HG03066 (cell line): ENCODE measurements around the gene IRGQ.
"Not testable (repeated sequence)": the region's sequence is repeated elsewhere in the genome, so short reads cannot be mapped to it uniquely, and the experiment has no call there.

Experiments
- ATAC-seq: cut with Tn5 transposase; IDR thresholded peaks from one replicate; pipeline ENCODE4 v1.9.1; 2021; ENCODE audit warnings: low read depth; ENCODE audit not compliant: unreplicated experiment

The IRGQ gene

GRCh38 chr19:43625918-43626579 lies 30.1 kb upstream of the IRGQ start:
- no peak for ATAC-seq

GRCh38 chr19:43624933-43625332 lies 29.0 kb upstream of the IRGQ start:
- no peak for ATAC-seq

- ATAC-seq, result no peak
Measured at GRCh38 chr19:43623889-43624670, 28.1 kb upstream of the IRGQ start.

GRCh38 chr19:43622956-43623355 lies 27.0 kb upstream of the IRGQ start:
- no peak for ATAC-seq

- no peak for ATAC-seq
Measured at GRCh38 chr19:43622070-43622469, 26.1 kb upstream of the IRGQ start.

DNA sequence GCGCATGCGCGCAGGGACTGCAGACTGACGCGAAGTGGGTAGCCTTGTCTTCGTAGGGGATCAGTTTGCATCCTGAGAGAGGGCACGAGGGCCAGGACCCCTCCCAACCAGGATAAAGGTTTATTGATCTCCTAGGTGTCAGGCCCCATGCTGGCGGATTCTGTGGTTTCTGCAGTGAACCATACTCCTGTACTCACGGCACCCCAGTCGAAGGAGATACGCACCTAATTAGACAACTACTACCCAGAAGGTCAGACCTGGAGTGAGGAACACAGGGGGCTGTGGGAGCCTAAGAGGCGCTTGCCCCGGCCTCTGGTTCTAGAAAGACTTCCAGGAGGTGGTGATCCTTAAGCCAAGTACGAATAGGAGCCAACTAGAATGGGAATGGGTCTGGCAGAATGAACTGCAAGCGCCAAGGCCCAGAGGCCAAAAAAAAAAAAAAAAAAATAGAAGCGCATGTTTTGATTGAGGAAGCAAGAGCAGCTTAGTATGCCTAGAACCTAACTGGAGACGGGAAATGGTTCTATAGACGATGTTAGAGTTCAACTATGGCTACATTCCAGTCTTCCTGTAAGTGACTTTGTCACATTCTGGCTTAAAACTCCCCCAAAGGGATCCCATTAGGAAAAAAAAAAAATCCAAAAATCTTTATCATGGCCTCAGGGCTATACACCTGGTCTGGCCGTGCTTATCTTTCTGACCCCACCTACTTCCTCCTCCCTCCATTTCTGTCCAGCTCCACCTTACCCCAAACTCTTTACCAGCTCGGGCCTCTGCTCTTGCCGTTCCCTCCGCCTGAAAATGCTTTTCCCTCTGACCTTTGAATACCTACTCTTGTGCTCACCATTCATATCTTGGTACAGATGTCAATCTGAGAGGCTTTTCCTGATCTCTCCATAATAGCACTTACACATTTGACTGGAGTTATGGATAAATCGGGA lies 24.4 kb upstream of the IRGQ start:
- ATAC-seq, result no peak

GRCh38 chr19:43619262-43620060 lies 23.5 kb upstream of the IRGQ start, which contains the start of gene ZNF428:
TSS of gene ZNF428 (minus strand) at chr19:43619629. CDS start at chr19:43614304, 5,325 bp downstream.
- ATAC-seq, result peak; percentile 73

DNA sequence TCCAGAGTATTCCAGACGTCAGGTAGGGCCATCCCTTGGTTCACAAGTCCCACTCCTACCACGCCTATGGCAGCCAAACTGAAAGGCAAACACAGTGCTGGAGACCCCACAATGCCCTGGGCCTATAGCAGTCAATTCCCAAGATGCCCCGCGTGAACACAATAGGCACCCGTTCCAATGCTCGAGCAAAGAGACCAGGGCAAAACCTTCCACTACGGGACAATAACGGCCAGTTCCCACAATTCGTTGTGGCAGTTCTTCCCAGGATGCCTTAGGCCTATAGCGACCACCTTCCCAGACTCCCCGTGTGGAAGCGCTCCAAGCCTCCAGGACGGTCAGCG lies 23.0 kb upstream of the IRGQ start:
- peak; percentile 29 for ATAC-seq

GRCh38 chr19:43616954-43617353 lies 21.0 kb upstream of the IRGQ start:
- no peak for ATAC-seq

DNA sequence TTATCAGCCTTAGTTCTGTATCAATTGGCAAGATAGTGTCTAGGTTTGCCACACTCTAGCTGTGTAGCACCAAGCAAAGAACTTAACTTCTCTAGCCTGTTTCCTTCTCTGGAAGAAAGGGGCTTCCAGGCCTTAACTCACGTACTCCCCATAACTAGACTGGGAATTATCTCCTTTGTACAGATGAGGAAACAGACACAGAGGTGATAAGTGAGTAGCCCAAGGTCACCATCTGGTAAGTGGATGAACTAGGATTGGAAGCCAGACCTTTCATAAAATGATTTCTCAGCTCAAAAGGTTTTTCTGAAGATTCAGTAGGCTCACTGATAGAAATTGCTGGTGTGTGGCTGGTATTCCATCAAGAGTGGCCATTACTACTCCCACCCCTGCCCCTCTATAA lies 20.4 kb upstream of the IRGQ start:
- no peak for ATAC-seq

GRCh38 chr19:43612374-43612773 lies 16.4 kb upstream of the IRGQ start:
- no peak for ATAC-seq

DNA sequence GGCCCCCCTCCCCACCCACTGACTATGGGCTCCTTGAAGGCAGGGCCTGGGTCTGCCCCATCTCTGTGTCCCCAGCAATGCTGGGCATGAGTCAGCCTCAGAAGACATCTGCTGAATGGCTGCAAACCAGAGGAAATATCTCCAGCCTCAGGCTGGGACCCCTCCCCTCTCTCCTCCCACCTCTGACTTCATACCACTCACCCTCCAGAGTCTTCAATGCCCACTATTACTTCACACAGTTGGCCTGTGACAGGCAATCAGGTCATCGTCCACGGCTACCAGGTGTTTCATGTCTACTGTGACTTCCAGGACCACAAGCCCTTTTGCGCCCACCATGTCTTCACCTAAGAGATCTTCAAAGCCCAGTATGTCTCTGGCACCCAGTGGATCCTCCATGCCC lies 15.9 kb upstream of the IRGQ start, which contains the start of gene SRRM5:
Gene SRRM5, plus strand, starts transcription at position 301 of the 400 bp plus-strand sequence. Its CDS starts 34 bp downstream, at position 335.
- ATAC-seq, result no peak

- ATAC-seq, result no peak
Measured at GRCh38 chr19:43610493-43610892, 14.6 kb upstream of the IRGQ start.

DNA sequence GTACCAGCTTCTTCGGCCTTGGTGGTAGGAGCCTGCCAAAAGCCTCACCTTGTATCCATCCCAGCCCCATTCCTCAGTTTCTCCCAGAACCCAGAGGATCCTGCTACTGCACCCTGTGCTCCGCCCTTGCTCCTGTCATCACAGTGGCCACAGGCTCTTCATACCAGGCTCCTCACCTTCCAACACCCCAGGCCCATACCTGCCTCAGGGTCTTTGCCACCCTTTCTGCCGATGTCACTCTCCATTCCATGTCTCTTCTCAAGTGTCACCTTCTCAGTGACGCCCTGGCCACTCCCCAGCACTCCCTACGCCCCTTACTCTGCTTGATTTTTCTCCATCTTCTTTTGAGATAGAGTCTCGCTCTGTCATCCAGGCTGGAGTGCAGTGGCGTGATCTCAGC lies 13.9 kb upstream of the IRGQ start:
- no peak for ATAC-seq

DNA sequence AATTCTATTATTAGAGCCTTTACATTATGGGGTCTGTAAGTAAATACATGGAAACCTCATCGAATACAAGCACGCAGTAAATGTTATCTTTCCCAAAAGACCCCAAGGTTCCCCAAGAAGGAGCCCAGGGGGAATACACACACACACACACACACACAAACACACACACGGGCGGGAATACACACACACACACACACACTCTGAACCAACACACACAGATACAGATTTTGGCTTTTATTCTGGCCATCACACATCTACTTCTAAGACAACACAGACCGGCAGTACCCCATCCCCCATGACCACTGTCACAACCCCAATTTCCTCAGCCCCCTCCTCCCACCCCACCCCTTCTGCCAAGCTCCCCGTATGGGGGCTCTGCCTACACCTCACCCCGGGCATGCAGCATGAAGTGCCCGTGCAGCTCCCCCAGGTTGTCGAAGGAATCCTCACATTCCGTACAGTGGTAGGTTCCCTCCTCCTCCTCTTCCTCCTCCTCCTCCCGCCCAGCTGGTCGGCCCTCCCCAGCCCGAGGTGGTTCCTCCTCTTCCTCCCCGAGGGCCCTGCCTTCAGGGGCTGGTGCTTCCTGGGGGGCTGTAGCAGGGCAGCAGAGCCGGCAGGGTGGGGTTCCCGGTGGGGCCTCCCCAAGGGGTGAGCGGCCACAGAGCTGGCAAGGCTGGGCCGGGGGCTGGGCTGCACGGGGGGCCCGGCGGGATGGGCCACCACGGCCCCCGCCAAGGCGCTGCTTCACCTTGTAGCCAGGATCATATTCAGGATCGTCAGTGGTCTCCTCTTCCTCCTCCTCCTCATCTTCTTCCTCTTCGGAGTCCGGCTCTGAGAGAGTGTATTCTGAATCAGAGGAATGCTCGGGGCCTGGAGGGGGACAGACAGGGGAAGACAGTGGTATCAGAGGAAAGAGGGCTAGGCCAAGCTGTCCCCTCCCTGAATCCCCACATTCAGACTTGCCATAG lies 11.6 kb upstream of the IRGQ start:
- no peak for ATAC-seq

DNA sequence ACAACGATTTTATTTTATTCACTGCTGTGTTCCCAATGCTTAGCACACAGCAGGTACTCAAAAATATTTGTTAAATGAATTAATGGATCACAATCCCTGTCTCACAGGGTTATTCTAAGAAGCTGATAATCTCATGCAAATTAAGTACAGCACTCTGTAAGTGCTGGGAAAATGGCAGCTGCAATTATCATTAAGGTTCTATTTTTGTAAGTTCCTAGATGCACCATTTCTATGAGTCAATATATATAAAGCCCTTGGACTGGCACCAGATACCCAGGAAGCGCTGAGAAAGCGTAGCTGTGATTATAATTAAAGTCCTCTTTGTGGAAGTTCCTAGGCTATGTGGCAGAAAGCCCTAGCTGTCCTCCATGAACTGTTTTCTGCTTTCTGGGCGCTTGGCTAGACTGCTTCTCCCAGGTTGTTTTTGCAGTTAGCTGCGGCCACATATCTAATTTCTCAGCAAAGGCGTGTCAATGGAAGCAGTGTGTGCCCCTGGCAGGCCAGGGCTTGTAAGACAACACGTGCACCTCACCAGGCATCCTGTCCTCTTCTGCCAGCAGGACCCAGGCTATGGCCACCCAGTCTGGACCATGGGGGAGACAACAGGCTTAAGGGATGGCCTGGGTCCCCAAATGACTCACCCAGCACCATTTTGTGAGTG lies 10.8 kb upstream of the IRGQ start:
- no peak for ATAC-seq

GRCh38 chr19:43605875-43606568 lies 10.1 kb upstream of the IRGQ start:
- no peak for ATAC-seq

- not testable (repeated sequence) for ATAC-seq
Measured at GRCh38 chr19:43600326-43600725, 4.4 kb upstream of the IRGQ start.
